AG09309 (cell line): ENCODE results near the gene TMEM131L.
"Not testable (repeated sequence)": the region's sequence is repeated elsewhere in the genome, so short reads cannot be mapped to it uniquely, and the experiment has no call there.

Source experiments
- DNase-seq: peaks from one replicate; pipeline ENCODE4 v3.0.0-alpha.2; 2010; ENCODE audit warnings: low read depth
- H3K4me3 ChIP-seq: 2 replicates; pipeline ENCODE4 v1.5.1; 2011; ENCODE audit warnings: mild to moderate bottlenecking, low read depth, low read length, moderate library complexity; ENCODE audit not compliant: control insufficient read depth
- TF ChIP-seq, protein P1 (sequence below): IDR thresholded peaks from 2 replicates; pipeline ENCODE4 v1.5.1; 2011; ENCODE audit warnings: mild to moderate bottlenecking, low read depth, low read length, inconsistent platforms; ENCODE audit not compliant: insufficient read depth, control insufficient read depth; ENCODE audit errors: missing control alignments

TMEM131L gene

DNA sequence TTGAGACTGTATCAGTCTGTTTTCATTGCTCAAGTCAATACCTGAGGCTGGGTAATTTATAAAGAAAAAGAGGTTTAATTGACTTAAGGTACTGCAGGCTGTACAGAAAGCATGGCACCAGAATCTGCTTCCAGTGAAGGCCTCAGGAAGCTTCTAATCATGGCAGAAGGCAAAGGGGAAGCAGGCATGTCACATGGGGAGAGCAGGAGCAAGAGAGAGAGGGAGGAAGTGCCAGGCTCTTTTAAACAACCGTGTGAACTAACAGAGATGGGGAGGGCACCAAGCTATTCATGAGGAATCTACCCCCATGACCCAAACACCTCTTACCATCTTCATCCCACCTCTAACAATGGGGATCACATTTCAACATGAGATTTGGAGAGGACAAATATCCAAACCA, 7.2 kb upstream of the TMEM131L start:
- DNase-seq: no peak
- TF ChIP-seq, protein P1, sequence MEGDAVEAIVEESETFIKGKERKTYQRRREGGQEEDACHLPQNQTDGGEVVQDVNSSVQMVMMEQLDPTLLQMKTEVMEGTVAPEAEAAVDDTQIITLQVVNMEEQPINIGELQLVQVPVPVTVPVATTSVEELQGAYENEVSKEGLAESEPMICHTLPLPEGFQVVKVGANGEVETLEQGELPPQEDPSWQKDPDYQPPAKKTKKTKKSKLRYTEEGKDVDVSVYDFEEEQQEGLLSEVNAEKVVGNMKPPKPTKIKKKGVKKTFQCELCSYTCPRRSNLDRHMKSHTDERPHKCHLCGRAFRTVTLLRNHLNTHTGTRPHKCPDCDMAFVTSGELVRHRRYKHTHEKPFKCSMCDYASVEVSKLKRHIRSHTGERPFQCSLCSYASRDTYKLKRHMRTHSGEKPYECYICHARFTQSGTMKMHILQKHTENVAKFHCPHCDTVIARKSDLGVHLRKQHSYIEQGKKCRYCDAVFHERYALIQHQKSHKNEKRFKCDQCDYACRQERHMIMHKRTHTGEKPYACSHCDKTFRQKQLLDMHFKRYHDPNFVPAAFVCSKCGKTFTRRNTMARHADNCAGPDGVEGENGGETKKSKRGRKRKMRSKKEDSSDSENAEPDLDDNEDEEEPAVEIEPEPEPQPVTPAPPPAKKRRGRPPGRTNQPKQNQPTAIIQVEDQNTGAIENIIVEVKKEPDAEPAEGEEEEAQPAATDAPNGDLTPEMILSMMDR: no peak

DNA sequence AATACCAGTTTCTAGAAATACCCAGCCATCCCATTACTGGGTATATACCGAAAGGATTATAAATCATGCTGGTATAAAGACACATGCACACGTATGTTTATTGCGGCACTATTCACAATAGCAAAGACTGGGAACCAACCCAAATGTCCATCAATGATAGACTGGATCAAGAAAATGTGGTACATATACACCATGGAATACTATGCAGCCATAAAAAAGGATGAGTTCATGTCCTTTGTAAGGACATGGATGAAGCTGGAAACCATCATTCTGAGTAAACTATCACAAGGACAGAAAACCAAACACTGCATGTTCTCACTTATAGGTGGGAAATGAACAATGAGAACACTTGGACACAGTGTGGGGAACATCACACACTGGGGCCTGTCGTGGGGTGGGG, 4.6 kb upstream of the TMEM131L start:
- not testable (repeated sequence) for DNase-seq, H3K4me3 ChIP-seq

More for the DNA sequence above, 7.2 kb upstream of the TMEM131L start:
- H3K4me3 ChIP-seq: no peak overlapping the region

- no peak for DNase-seq
- no peak overlapping the region for H3K4me3 ChIP-seq
- TF ChIP-seq, protein P1: no peak
Measured at GRCh38 chr4:153464068-153464467, 2.1 kb upstream of the TMEM131L start.

DNA sequence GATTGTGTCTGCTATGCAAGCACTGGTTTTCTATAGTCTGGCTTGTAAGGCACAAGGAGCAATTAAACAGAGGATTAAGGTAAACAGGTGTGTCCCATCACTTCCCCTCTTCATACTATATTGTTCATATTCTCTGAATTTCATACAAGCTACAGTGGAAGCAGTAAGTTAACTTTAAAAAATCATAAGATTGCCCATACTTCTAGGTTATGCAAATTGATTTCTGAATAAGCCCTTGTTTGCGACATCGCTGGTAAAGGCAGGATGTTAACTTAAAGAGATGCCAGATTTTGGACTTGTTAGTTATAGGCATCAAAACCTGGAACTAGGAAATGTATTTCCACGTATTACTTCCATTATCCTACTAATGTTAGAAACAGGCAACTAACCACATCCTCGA, 1.0 kb upstream of the TMEM131L start:
- DNase-seq: no peak
- no peak overlapping the region for H3K4me3 ChIP-seq
- TF ChIP-seq, protein P1: no peak

GRCh38 chr4:153465615-153466080, 512 bp upstream of the TMEM131L start:
- no peak for DNase-seq
- TF ChIP-seq, protein P1: peak; percentile 14
- H3K4me3 ChIP-seq: peak overlapping the region; percentile 65

DNA sequence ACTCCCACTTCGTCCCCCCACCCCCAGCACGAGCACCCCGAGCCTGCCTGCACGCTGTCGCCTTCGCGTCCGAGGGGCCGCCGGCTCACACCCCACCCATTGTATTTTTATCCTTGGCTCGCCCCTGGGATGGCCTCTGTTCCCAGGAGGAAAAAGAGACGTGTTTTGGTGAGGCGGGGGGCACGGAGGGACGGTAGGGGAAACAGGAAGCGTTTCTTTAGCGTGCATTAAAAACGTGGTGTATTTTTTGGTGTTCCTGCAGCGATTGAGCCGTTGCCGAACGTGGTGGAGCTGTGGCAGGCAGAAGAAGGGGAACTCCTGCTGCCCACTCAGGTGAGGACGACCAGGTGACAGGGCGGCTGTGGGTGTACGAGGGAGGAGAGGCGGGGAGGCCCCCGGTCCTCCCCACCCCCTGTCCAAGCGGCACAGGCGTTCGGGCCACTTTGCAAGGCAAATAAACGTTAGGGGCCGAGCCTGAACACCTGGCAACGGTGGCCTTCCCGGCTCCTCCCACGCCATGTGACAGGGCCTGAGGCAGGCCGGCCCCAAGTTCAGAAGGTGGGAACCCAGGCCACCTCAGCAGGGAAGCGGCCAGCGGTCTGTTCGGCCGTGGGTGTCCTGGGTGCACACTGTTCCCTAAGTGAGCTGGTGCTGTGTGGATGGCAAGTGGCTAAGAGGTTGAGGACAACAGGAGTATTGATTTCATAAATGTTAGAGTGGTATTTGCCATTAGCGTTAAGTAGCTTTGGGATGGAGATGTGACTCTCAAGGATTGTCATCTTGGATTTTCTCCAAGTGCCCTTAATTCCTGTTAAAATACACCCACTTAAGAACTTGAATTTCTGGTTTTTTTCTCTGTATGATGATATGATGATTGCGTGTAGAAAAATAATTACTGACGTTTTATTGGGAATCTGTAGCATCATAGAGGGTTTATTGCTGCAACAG, 1.1 kb downstream of the TMEM131L start:
- H3K4me3 ChIP-seq: peak overlapping the region; percentile 65
- no peak for DNase-seq
- TF ChIP-seq, protein P1: no peak

- DNase-seq: no peak
- no peak overlapping the region for H3K4me3 ChIP-seq
- TF ChIP-seq, protein P1: no peak
Measured at GRCh38 chr4:153467897-153468262, 1.7 kb downstream of the TMEM131L start.
